ENCODE results near the gene STK38L. TPM values are rescaled to one million over a fixed set of nuclear protein-coding genes. Genes with fewer than 3 reads are reported as not detected.
A peak's percentile ranks its signal among the peaks of the same experiment; 100 is the strongest.

The STK38L gene
- total and polyA plus RNA-seq, 2 experiments from 2014 or later, result 16.8 to 19.9 TPM

DNA sequence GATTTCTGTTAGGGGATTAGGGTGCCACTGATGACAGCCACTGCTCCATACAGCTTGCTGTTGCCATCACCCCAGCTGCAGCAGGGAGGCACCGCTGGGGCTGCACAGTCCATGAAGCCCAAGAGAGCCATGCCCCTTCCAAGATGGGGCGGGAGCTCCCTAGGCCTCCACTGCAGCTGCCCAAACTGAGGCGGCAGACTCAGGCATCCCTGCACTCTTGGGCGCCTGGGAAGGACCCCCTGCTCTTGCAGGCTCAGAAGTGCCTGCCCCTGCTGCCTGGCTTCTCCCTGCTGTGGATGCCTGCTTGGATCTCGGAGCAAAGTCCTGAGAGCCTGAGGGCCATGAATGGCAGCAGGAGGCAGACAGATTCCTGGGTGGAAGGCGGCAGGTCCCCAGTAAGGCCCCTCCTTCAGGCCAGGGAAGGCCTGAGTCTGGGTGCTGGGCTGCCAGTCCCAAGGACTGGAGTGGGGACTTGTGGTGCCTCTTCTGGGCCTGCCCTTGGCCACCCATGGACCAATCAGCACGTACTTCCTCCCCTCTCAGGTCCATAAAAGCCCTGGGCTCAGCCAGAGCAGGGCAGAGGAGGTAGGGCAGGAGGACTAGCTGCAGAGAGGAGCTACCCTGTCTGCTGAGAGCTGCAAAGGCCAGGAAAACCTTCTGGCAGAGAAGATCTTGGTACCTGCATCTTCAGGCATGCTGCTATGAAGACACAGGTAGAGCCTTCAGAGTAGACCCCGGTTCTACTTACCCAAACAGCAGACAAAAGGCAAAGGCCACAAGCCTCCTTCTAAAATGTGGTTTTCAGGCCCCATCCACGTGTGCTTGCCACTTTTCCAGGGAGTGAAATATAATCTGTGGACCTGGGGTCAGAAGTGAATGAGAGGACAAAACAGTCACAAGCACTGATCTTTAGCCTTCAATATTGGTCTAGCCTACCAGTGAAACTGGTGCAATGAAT is 30.0 kb upstream of the STK38L start:
- WGBS, 2 experiments (ENCODE audit: low coverage in 1 of 2, low lambda C conversion rate in 2 of 2, missing lambda C conversion rate in 2 of 2), result 81 to 85% methylated on average over 9 of the region's 9 CpGs
- no peak overlapping the region for H3K9ac ChIP-seq
- no peaks in the 10 kb centered on the region for H4K20me1 ChIP-seq (ENCODE audit: insufficient read depth)
- no peak overlapping the region for H3K4me3 ChIP-seq
- H3K27ac ChIP-seq, result no peak overlapping the region
- H3K4me1 ChIP-seq (ENCODE audit: insufficient read depth), result no peaks in the 10 kb centered on the region
- no peaks in the 10 kb centered on the region for H3K79me2 ChIP-seq (ENCODE audit: insufficient read depth)
- DNase-seq, result no peak
- no peaks in the 10 kb centered on the region for H3K27me3 ChIP-seq (replicated peaks; ENCODE audit: insufficient read depth)
- no peak for TF ChIP-seq EZH2 (IDR thresholded peaks at IDR 0.05; ENCODE audit: insufficient read depth, poor library complexity, severe bottlenecking)
- no peak for TF ChIP-seq EZH2phosphoT487 (IDR thresholded peaks at IDR 0.05; ENCODE audit: insufficient read depth, low read depth)
- no peak overlapping the region for H3K4me2 ChIP-seq (ENCODE audit: unreplicated experiment)
- H2AFZ ChIP-seq, result no peak overlapping the region
- no peaks in the 10 kb centered on the region for H3K36me3 ChIP-seq (ENCODE audit: low read depth)
- H3K9me2 ChIP-seq (ENCODE audit: insufficient read depth), result no peaks in the 10 kb centered on the region
- in situ Hi-C loops (cut with MboI), result no loop called here
- no peaks in the 10 kb centered on the region for H3K9me3 ChIP-seq (ENCODE audit: low read depth)
- 0 out of 2 replicates have a peak, but pooled peaks cover under 1% of the 10 kb centered on the region for H3F3A ChIP-seq (ENCODE audit: insufficient read depth)

DNA sequence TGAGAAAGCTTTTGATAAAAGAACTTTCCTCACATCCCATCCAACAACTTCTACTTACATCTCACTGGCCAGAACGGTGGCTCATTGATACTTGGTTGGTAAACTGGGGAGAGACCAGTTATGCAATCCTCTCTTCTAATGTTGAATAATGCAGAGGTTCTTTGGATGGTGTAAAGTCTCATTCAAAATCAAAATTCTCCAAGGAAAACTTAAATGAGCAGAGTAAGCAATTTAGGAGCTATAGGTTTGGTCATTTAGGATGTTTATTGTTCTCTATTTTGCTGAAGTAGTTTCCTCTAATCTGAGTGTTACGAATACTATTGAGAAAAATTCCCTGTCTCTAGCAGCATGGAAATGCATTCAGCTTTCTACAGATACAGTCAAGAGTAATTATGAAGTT is 26.5 kb upstream of the STK38L start:
- WGBS, 2 experiments (ENCODE audit: low coverage in 1 of 2, low lambda C conversion rate in 2 of 2, missing lambda C conversion rate in 2 of 2), result 98 to 100% methylated on average over 2 of the region's 2 CpGs
- no peaks in the 10 kb centered on the region for H3K9me2 ChIP-seq (ENCODE audit: insufficient read depth)
- in situ Hi-C loops (cut with MboI), result no loop called here

GRCh38 chr12:27219693-27220054 is 24.4 kb upstream of the STK38L start:
- Histone ChIP-seq H3K27me3 (replicated peaks; ENCODE audit: insufficient read depth) (no peaks in the 10 kb centered on the region), H3K4me2 (ENCODE audit: unreplicated experiment) (no peak overlapping the region), H3K4me3 (no peak overlapping the region), H3K9me3 (ENCODE audit: low read depth) (no peaks in the 10 kb centered on the region), H3K9me2 (ENCODE audit: insufficient read depth) (no peaks in the 10 kb centered on the region), H3K36me3 (ENCODE audit: low read depth) (no peaks in the 10 kb centered on the region), H3F3A (ENCODE audit: insufficient read depth) (peaks cover 16% of the 10 kb centered on the region), H3K4me1 (ENCODE audit: insufficient read depth) (peaks cover 16% of the 10 kb centered on the region), H3K79me2 (ENCODE audit: insufficient read depth) (no peaks in the 10 kb centered on the region), H3K9ac (no peak overlapping the region), H3K27ac (peak overlapping the region; percentile 80), H2AFZ (peak overlapping the region; percentile 29; the same call in 1 of the 2 replicates), H4K20me1 (ENCODE audit: insufficient read depth) (no peaks in the 10 kb centered on the region)
- TF ChIP-seq EZH2phosphoT487 (IDR thresholded peaks at IDR 0.05; ENCODE audit: insufficient read depth, low read depth) (no peak), EZH2 (IDR thresholded peaks at IDR 0.05; ENCODE audit: insufficient read depth, poor library complexity, severe bottlenecking) (no peak)
- 89% methylated on average over 5 of the region's 5 CpGs for WGBS, 2 experiments (ENCODE audit: low coverage in 1 of 2, low lambda C conversion rate in 2 of 2, missing lambda C conversion rate in 2 of 2)
- in situ Hi-C loops (cut with MboI), result no loop called here
- DNase-seq, result no peak

More for the DNA sequence above, 26.5 kb upstream of the STK38L start:
- Histone ChIP-seq H3K36me3 (ENCODE audit: low read depth) (no peaks in the 10 kb centered on the region), H3K4me2 (ENCODE audit: unreplicated experiment) (no peak overlapping the region), H3K27ac (no peak overlapping the region), H4K20me1 (ENCODE audit: insufficient read depth) (no peaks in the 10 kb centered on the region), H3K9ac (no peak overlapping the region), H3K4me1 (ENCODE audit: insufficient read depth) (peaks cover 16% of the 10 kb centered on the region), H2AFZ (no peak overlapping the region), H3K27me3 (replicated peaks; ENCODE audit: insufficient read depth) (no peaks in the 10 kb centered on the region), H3F3A (ENCODE audit: insufficient read depth) (peaks cover 16% of the 10 kb centered on the region), H3K9me3 (ENCODE audit: low read depth) (no peaks in the 10 kb centered on the region), H3K4me3 (no peak overlapping the region), H3K79me2 (ENCODE audit: insufficient read depth) (no peaks in the 10 kb centered on the region)
- no peak for DNase-seq
- TF ChIP-seq EZH2phosphoT487 (IDR thresholded peaks at IDR 0.05; ENCODE audit: insufficient read depth, low read depth) (no peak), EZH2 (IDR thresholded peaks at IDR 0.05; ENCODE audit: insufficient read depth, poor library complexity, severe bottlenecking) (no peak)

DNA sequence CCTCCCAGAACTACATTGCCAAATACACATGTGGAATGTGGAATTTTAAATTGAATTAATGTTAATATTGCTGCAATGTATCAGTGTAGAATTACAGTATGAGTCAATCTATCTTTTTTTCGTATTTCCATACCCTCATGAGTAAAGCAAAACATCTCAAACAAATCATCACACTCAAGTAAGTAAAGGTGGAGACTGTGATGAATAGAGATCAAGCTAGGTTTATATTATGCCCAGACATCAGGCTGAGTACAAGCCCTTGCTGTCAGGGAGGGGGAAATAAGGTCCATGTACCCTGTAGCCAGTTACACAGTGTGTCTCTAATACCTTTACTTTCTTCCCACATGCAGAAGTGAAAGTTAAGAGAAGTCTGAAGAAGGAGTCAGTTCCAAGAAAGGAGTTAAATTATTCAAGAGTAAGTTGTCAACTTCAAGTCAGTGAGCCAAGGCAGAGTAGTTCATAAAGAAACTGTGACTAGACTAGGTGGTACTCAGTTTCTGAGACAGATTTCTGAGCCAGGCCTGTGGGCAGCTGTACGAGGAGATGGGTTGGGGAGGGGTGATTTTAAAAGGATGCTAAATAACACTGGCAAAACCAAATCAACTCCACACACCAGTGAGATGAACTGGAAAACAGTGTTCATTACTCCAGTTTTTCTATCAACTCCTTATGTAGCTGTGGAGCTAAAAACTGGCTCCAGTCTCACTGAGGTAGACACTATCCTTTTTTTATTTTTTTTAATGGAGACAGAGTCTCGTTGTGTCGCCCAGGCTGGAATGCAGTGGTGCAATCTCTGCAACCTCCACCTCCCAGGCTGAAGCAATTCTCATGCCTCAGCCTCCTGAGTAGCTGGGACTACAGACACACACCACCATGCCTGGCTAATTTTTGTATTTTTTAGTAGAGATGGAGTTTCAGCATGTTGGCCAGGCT is 23.8 kb upstream of the STK38L start:
- H3K4me3 ChIP-seq, result peak overlapping the region; percentile 11; the same call in 1 of the 2 replicates
- H3K4me1 ChIP-seq (ENCODE audit: insufficient read depth), result peaks cover 16% of the 10 kb centered on the region
- peak overlapping the region; percentile 52 for H3K4me2 ChIP-seq (ENCODE audit: unreplicated experiment)
- H2AFZ ChIP-seq, result peak overlapping the region; percentile 29
- WGBS, 2 experiments (ENCODE audit: low coverage in 1 of 2, low lambda C conversion rate in 2 of 2, missing lambda C conversion rate in 2 of 2), result 25 to 31% methylated on average over 4 of the region's 4 CpGs
- no peak for TF ChIP-seq EZH2phosphoT487 (IDR thresholded peaks at IDR 0.05; ENCODE audit: insufficient read depth, low read depth)
- no peak for TF ChIP-seq EZH2 (IDR thresholded peaks at IDR 0.05; ENCODE audit: insufficient read depth, poor library complexity, severe bottlenecking)
- H3K27ac ChIP-seq, result peak overlapping the region; percentile 80
- H3K79me2 ChIP-seq (ENCODE audit: insufficient read depth), result no peaks in the 10 kb centered on the region
- in situ Hi-C loops (cut with MboI), result no loop called here
- peaks cover 16% of the 10 kb centered on the region for H3F3A ChIP-seq (ENCODE audit: insufficient read depth)
- H3K9ac ChIP-seq, result peak overlapping the region; percentile 33
- no peaks in the 10 kb centered on the region for H3K36me3 ChIP-seq (ENCODE audit: low read depth)
- H3K9me2 ChIP-seq (ENCODE audit: insufficient read depth), result no peaks in the 10 kb centered on the region
- no peaks in the 10 kb centered on the region for H4K20me1 ChIP-seq (ENCODE audit: insufficient read depth)
- H3K27me3 ChIP-seq (replicated peaks; ENCODE audit: insufficient read depth), result no peaks in the 10 kb centered on the region
- peak; percentile 63 for DNase-seq
- no peaks in the 10 kb centered on the region for H3K9me3 ChIP-seq (ENCODE audit: low read depth)

Measured in GM23248 (cell line).